HG03039 (cell line): Measurements from ENCODE around the gene ACACB.

Source experiments
- ATAC-seq: cut with Tn5 transposase; IDR thresholded peaks from one replicate; pipeline ENCODE4 v1.9.1; 2021; ENCODE audit warnings: mild to moderate bottlenecking, moderate library complexity; ENCODE audit not compliant: unreplicated experiment

Gene ACACB

GRCh38 chr12:109109746-109110350, 6.5 kb upstream of the ACACB start:
- ATAC-seq = no peak

DNA sequence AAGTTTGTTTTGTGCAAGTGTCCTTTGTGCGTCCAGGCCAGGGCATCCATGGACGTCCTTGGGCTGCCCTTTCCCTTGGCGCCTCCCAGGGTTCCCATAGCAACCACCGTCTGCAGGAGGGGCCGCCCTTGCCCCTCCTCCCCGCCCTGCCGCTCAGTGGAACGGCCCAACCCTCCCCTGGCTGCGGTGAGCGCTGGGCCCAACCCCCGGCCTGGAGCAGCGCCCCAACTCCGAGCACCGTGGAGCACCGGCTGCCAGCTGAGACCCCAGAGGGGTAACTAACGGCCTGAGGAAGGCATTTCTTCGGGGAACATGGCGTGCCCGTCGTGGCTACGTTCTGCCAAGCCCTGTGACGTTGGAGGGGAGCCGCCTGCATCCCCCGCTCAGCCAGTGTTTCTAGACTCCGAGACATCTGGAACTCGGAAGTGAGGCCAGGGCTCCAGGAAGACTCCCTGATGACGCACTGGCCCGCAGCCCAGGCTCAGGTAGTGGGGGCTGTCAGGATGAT, 5.3 kb upstream of the ACACB start:
- ATAC-seq = no peak

DNA sequence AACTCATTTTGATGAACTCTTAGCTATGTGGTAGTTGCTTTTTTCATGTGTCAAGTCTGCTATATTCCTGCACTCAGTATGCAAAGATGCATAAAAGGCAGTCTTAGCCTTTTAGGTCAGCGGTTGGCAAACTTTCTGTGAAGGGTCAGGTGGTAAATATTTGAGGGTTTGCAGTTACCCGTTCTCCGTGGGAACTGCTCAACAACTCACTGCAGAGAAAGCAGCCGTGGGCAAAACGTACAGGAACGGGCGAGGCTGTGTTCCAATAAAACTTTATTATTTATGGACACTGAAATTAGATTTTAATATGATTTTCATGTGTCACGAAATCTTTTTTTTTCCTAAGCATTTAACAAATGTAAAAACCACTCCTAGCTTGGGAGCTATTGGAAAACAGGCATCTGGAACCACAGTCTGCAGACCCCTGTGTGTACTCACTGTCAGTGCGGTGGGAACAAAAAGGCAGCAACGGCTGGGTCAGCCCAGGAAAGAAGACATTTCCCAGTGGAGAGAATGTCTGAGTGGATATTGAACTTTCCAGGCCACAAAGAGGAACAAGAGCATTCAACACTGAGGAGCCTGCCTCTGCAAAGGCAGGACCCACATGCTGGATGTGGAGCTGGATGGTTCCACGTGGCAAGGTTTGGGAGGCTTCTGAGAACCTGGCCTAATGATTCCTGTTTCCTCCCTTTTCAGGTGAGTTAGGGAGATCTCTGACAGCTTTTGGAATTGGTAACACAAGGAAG, 3.5 kb upstream of the ACACB start:
- no peak for ATAC-seq

- no peak for ATAC-seq
Measured at GRCh38 chr12:109113661-109114321, 2.6 kb upstream of the ACACB start.

GRCh38 chr12:109114644-109115043, 1.7 kb upstream of the ACACB start:
- ATAC-seq = no peak

DNA sequence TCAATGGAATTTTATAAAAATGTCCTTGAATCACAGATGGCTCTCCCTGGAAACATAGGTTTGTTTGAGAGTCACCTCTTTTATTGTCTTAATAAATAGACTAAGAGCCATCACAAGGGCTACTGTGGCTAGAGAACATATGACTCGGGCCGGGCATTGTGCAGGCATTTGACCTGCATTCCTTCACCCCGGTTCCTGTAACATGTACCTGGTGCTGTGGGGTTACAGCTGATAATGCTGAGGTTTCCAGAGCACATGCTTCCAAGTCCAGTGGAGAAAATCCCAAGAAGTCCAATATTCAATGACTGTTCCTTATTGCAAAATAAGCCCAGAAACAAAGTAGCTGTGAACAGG, 1.0 kb upstream of the ACACB start:
- no peak for ATAC-seq

GRCh38 chr12:109116611-109116949, 193 bp downstream of the ACACB start:
- no peak for ATAC-seq

DNA sequence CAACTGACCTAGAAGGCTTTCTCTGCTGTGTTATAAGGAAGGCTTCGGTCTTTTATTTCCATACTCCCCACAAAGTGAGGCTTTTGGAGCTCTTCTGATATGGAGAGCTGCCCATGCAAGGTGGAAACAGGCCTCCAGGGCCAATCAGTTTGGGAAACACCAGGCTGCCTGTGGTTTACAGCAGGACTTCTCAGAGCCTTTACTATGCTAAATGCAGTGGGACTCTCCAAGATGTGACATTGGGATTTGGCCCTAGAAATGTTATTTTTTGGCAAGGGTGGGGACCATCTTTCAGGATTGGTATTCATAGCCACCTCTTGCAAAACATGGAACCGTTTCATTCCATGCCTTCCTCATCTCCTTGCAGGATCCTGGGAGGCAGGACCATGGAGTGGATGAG, 3.7 kb downstream of the ACACB start:
- ATAC-seq = no peak

DNA sequence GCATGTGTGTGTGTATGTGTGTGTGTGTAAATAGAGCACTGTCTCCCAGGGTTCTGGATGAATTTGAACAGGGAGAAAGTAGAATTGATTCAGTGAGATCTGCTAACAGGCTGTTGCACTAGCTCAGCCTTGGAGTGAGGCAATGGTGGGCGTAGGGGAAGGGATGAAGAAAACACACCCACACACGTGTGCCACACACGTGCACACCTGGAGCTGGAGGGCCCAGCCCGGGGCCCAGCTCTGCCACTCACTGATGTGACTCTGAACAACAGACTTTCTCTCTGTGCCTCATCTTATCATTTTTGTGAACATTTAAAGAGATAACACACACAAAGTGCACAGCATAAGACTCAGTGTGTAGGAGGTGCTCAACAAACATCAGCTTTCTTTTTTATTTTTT, 4.2 kb downstream of the ACACB start:
- no peak for ATAC-seq

GRCh38 chr12:109121346-109121880, 5.0 kb downstream of the ACACB start:
- ATAC-seq = no peak

DNA sequence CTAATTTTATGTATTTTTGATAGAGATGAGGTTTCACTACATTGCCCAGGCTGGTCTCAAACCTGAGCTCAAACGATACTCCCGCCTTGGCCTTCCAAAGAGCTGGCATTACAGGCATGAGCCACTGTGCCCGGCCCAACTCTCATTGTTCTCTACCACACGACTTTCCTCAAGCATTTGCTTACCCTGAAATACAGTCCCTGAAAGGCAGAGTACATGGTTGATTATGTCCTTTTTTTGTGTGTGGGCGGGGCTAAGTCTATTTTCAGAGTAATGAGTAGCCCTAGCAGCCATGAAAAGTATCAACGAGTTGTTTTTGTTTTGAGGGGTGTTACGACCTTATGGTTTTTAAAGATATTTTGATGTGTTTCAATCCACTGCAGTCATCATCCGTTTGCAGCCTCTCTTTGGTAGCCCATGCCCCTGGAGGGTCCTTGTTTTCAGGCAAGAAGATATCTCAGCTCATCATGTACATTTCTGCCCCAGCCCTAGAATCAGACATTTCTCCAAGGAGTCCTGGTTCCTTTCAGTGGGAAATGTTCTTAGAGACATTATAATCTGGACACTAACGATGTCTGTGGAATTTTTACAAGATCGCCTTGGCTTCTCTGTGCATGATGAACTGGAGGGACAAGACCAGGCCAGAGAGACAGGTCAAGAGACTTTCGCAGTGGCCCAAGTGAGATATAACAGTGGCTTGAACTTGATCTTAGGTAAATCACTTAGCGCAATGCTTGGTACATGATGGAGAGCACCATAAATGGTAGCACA, 8.7 kb downstream of the ACACB start:
- no peak for ATAC-seq

GRCh38 chr12:109125791-109126190, 9.4 kb downstream of the ACACB start:
- ATAC-seq = no peak

GRCh38 chr12:109126784-109127183, 10.4 kb downstream of the ACACB start:
- no peak for ATAC-seq

DNA sequence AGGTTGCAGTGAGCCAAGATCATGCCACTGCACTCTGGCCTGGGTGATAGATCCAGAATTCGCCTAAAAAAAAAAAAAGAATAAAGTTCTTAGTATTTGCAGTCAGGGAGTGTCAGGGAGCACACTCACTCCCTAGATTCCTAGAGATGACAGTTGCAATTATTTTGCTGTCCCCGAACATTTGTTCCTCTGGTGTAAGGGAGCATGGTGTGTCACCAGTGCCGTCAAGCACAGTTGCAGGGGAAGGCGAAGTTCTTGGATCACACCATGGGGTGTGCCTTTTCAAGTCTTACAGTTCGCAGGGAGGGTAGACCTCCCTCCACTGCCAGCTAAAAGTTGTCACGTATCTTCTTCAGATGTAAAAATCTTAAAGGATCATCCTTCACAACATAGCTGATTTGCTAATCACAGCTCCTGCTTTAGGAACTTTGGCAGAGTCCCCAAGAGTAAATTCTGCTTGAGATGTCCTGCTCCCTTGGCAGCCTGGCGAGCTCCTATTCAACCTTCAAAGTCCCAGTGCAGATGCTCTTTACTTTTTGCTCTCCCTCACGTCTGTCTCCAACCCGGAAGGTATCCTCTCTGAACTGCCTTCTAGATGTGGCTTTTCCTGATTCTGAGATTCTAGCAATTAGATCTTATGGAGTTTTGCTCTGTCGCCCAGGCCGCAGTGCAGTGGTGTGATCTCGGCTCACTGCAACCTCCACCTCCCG, 11.3 kb downstream of the ACACB start:
- ATAC-seq = no peak

DNA sequence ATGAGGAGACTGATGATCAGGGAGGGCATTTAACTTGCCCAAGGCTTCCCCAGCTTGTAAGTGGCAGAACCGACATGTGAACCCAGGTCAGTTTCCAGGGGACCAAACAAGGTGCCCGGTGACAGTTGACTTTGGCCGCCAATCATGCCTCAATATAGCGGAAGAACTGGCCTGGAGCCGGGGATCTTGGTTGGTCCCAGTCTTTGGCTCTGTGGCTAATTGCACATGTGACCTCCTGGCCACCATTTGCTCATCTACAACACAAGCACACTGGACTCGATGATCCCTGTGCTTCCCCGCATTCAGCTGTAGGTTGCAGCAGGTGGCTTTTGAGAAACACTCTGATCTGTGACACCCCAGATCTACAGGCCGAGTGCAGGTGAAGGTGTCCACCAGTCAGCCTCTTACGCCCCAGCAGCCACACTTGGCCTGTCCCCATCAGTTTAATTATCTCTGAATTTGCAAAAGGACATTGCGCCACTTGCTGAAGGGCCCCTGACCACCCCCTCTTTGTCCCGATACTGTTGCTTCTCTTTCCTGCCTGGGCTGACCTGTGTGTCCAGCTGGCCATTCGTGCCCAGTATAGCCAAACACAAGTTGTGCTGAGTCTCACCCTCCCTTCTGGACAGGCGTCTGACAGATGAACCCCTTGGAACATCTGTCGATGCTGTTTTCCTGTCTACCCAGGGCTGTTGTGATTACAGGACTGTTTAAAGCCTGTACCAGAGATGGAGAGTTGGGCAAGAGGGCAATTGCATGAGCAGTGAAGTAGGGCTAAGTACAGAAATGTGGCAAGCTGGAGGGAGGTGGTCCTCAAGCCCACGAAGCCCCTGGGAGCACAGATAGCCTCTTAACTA, 14.1 kb downstream of the ACACB start:
- ATAC-seq = no peak

GRCh38 chr12:109131154-109132050, 15.0 kb downstream of the ACACB start:
- ATAC-seq = no peak

DNA sequence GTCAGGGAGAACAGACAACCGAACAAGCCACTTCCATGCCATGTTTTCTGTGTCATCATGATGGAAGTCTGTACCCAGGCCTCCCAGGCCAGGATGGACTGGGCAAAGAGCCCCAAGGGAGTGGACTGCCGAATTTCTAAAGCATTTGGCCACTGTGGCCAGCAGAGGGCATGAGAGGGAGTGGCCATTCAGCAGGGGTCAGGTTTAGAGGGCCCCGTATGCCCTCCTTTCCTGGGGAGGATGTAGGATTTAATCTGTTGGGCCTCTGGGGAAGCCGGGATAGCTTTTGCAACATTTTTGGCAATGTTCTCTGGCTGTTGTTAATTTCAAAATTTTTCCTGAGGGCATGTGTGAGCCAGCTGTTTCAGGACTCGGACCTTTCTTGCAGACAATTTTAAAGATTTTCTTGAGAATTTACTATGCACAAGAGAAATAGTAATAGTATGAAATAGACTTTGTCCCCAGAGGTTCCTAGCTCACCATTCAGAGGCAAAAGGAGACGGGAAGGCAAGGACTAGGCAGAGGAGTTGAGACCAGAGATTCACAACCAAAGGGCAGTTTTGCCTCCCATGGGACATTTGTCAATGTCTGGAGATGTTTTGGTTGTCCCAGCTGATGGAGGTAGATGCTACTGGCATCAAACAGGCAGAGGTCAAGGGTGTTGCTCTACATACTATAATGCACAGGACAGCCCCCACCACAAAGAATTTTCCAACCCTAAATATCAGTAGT, 18.0 kb downstream of the ACACB start:
- no peak for ATAC-seq

- ATAC-seq = no peak
Measured at GRCh38 chr12:109137055-109137454, 20.7 kb downstream of the ACACB start.
